ENCODE measurements around the gene ANKRD31.

ANKRD31 gene

DNA sequence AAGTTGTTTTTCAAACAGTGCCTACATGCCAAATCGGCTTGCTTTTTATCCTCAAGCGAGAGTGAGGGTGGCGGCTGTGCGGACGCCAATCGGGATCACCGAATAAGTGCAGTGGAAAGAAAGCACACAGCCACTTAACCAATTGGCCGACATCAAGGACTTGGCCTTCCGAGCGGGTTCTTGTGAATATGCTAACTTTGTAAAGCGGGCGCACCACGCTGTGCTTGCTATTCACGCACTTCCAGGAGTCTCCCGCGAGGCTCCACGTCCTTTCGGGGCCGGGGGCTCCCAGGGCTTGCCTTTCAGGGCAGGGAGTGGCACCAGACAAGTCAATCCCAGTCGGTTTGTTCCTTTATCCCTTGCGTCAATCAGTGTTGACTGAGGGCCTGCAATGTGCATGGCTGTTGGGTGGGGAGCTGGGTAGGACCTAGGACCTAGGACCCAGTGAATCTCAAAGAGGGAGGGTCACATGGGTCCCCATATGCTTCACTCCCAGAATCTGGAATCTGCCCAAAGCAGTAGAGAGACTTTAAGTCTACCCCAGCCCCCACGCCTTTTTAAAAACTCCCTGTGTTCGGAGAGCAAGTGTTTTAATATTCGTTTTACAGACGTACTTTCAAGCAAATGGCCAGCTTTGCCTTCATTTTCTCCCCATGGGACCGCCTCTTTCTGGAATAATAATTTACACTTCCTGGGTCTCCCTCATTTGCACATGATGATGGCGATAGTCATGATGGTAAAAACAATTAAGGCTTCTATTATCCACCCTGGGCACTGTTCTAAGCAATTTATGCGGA is 182.3 kb downstream of the ANKRD31 start:
- DNase-seq, result peak; percentile 22 to 51

DNA sequence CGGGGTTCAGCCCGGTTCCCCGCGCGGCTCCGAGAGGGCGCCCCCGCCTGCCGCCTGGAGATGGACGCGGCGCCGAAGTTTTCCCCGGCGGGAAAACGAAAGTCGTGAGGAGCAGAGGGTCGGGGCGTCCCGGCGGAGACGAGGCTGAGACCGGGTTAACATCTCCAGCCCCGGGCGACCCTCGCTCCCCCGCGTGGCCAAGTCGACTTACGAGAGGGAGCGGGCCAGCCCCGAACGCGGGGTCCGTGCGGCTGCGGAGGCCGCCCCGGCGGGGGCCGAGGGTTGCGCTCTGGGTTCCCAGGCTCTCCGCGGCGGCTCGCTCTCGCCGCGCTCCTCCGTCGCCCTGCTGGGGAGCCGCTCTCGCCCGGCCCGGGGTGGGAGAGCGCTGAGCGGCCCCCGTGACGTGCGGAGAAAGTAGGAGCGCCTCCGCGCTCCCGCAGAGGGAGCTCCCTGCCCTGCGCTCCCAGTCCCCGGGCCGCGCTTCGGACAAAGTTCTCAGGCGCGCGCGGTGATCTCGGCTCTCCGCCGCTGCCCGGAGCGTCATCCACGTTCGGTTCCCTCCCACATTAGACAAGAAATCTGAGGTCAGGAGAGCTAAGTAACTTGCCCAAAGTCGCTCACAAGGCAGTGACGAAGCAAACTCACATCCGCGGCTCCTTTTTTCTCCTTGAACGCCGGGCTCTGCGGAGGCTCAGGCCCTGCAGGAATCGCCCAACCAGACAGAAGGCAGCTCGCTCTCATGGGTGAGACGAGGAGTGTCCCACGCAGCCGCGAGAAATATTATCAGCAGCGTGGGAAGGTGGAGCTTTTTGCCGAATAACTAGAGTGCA is 183.2 kb downstream of the ANKRD31 start:
- peak; percentile 10 to 55 for DNase-seq

DNA sequence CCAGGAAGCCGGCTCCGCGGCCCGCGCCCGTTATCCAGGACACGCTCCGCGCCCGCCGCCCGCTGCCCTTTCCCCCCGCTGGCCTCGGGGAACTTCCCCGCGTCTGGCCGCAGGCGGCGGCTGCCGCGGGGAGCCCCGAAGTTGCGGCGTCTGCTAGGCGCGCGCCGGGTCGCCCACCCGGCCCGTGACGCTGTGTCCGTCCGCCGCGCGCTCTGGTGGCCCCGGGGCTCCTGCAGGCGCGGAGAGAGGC is 183.7 kb downstream of the ANKRD31 start:
- DNase-seq, result peak in 1 of 2 experiments; percentile 58

DNA sequence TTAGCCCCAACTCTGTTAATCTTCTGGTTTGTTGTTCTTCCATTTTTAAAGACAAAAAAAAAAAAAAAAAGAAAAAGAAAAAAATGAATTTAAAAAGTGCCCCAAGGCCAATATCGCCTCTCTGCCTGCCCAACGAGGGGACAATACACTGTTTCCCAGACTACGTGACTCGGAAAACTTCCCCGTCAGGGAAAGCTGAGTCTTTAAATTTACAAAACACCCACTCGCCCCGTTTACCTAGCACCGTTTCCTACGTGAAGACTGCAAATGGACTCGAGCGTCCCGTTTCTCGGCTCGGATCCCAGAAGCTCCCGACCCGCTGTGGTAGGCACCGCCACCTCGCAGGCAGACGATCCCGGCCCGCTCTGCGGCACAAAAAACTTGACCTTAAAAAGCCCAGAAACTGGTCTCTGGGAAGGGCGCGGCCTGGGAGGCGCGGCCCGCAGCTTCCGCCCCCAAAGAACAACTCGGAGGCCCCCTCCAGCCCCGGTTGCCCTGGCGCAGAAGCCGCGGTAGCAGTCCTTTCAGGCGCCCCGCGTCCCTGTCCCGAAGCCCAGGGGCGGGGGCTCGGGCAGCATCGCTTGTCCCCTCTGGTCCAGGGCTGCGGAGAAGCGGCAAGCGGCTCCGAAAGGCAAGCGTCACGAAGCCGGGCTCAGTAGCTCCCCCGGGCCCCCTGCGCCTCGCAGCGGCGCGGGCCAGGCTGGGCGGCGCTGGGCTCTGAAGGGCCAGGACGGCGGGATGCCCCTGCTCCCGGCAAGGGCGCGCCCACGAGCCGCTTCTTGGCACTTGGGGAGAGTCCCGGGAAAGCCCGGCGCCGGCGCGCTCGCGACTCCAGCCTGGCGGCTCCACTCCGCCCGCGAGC is 184.3 kb downstream of the ANKRD31 start, which contains the start of gene GCNT4:
GCNT4 (minus strand) TSS at position 367 of the 862 bp plus-strand sequence. CDS start 22,521 bp downstream, outside the sequence.
- peak; percentile 24 to 58 for DNase-seq

DNA sequence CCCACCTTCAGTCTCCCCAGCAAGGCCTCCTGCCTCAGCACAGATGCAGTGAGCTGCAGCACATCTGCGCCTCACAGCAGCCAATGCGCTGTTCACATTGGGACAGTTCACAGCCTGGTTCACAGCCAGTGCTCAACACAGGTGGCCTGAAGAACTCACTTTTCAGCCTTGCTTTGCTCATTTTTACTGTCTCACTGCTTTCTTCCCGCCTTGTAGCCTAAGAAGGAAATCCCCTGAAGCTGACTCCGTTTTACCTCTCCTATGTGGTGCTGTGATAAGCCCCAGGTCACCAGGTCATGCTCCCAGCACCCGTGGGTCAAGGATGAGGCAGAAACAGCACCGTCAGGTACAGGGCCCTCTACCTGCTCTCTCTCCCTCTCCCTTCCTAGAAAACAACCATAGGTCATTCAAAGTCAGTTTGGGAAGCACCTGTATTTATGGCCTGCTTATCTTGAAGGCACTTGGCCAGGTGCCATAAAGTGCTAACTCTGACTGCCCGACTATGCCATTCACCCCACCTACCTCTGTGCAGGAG is 185.4 kb downstream of the ANKRD31 start:
- DNase-seq, result no peak

DNA sequence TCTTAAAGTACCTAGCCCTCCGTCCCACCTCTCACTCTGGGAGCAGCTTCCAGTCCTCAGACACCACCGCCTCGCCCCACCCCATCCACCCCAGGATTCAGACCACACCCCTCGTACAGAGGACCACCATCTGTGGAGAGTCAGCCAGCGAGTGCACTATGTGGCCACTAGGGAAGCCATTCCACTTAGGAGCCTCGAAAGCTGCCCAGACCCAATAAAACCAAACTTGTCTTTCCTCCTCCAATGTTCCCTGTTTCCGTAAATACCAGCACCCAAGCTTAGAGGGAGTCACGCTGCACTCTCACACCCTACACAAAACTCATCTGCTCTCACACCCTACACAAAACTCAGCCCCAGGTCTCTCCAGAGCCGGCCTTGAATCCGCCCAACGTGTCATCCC is 186.3 kb downstream of the ANKRD31 start:
- DNase-seq, result peak; percentile 5 to 64

DNA sequence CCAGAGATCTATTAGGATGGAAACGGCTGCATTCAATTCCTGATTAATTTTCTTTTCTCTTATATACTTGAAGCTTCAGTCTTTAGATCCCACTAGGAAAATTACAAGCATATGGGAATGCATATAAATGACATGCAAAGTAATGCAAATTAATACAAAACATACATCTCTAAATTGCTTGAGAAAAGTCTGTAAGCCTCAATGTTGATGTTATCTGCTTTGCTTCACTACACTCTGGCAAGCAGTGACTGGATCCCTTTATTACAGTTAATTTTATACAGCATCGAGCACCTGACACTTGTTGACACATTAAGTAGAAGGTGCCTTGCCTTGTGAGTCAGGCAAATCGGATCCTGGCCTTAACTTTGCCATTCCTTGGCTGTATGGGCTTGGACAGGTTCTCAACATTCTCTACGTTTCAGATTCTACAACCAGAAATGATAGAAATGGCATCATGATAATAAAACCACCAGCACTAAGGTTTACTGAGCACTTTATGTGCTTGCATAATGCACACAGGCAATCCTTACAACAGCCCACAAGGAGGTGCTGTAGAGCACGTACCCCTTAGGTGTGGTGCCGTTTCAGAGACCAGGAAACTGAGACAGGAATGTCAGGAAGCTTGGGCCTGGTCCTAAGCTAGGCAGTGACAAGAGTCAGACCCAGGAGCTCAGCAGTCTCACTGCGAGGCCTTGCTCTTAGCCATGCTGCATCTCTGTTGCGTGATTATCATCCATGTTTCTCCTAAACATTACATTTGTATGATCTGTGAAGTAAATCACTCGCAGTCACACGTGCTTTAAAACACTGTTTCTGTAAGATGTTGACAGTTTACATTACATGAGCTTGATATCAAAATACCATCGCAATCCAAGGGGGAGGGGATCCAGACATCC is 187.0 kb downstream of the ANKRD31 start:
- peak; percentile 41 to 46 for DNase-seq

DNA sequence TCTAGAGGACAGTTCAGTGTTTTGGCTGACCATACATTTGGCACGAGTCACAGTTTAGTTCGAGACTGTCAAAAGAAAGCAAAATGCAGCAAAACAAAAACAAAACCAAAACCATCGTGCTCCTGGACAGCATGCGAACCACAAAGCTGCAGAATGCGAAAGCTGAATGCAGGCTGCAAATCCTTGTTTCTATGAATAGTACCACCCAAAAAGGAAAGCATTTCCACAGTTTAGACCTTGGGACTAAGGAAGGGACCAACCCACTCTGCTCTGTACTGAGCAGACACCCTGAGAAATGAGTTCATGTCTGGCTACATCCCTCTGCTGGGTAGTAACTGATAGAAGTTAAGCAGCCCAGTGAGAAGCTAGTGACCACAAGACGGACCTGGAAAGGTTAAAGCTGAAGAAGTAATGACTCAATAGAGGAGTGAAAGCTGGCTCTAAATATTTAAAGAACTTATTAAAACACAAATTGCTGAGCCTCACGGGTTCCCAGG is 188.2 kb downstream of the ANKRD31 start:
- no peak for DNase-seq

DNA sequence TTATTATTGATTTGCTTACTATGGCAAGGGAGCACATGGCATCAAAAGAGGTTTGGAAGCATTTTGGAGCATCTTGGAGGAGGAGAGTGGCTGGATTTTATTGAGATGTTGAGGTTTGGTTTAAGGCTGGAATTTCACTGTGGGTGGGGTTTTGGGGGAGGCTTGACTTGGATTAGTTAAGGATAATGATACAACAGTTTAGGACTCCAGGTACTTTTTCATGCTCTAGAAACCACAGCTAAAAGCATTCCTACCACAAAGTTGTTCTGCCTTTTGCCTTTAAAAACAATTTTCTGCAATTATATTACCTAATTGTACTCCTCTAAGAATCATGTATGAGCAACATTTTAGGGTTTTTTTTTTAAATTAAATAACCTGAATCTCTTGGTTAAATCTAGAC is 189.3 kb downstream of the ANKRD31 start:
- no peak for DNase-seq

DNA sequence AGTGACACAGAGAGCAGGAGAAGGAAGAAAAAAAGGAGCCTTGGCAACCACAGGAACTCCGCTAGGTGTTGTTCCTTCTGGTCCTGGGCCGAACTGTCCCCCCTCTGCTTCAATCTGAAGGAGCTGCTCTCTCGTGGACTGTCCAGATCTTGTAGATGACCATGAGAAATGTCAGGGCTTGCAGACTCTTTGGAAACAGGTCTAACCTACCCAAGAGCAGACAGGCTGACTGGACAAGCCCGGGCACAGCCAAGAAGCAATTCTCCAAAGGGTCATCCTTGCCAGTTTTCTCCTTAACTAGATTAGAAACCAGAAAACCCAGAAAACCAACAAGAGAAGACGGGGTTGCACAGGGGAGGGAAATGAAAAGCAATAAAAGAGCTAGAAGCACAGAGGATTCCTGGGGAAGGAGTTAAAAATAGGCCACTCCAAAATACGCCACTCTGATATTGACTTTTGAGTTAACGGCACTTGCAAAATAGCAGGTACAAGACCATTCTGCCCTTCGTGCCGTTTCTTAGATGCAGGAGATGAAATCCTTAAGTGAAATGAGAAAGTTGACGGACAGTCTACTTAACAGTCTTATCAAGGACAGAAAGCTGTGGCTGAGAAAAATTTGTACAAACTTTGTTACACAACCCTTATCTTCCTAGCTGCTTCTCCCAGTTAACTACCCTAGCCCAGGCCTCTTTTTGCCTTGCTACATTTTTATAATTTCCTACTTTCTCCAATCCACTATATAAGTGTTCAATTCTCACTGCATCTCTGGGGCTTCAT is 190.1 kb downstream of the ANKRD31 start:
- no peak for DNase-seq

DNA sequence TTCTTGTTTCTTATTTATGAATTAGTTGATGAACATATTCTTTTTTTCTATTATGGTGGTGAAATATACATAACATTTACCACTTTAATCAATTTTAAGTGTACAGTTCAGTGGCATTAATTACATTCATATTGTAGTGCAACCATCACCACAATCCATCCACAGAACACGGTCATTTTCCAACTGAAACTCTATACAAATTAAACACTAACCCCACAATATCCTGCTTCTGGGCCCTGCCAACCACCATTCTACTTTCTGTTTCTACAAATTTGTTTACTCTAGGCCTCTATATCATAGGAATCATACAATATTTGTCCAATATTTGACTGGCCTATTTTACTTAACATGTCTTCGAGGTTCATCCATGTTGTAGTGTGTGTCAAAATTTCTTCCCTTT is 191.6 kb downstream of the ANKRD31 start:
- DNase-seq, result no peak

DNA sequence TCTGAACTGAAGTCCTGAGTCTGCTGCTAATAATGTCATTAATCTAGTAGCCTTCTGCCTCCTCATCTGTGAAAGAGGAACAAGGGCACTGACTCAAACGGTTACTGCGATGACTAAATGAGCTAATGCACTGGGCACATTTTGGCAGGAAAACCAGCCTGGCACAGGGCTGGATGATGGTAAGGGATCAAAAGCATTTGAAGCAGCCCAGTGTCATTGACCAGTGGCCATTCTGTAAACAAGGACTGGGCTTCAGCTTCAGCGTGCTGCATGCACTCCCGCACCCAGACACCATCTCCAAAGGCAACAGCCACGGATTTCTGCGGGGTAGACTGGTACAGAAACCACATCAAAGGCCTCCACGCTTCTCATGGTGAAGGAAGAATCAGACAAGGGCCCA is 192.3 kb downstream of the ANKRD31 start:
- DNase-seq, result no peak

DNA sequence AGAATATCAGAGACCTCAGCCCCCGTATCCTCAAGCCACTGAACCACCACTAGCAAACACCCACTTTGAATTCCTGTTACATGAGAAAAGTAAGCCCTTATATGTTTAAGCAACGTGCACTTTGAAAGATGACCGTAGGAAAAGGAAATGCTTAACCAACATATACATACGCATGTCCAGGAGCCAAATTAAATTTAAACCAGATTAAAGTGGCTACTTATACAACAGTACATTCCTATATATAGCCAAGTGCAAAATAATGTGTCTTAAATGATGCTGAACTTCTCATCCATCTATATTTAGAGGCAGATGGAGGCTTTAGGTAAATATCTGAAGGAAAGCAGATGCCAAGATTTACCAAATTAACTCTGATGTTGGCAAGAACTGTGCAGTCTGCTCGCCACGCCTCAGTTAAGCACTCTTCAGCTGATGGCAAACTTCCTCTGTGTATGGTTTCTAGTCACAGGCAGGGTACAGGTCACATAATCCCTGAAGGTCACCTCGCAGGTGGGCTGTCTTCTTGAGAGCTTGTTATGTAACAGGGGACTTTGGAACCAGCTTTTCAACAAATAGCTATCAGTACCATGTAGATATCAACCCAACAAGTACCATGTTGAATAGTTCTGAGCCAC is 192.9 kb downstream of the ANKRD31 start:
- DNase-seq, result no peak

DNA sequence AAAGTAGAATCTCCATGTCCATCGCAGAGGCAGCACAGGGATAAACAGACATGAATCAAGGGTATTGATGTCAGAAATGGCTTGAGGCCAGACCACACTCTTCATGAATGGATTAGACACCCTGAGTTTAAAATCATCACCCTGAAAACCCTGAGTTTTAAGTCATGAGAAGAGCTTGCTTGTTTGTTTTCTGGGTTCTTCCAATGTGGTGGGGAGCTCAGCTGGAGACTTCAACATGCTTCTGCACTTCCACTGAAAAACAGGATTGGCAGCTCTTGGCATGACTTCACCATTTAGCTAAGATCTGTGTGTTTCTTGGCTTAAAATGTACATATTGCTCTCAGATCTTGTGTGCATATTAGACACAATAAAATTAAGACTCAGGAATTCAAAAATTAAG is 194.2 kb downstream of the ANKRD31 start:
- no peak for DNase-seq

DNA sequence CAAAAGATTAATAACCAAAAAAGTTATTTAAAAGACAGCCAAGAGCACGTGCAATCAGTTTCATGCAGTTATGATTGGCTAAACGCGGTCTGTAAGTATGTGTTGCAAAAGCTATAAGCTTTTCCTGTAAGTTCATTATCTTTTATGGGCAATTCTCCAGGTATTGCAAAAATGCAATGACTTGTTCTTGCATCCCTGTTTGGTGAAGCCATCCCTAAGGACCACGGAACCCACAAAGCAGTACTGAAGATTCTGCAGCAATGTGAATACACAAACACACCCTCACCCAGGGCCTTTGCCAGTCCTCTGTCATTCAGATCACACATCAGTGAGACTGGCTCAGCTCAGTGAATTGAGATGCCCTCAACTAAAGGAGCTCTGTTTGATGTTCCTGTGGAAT is 195.7 kb downstream of the ANKRD31 start:
- no peak for DNase-seq

DNA sequence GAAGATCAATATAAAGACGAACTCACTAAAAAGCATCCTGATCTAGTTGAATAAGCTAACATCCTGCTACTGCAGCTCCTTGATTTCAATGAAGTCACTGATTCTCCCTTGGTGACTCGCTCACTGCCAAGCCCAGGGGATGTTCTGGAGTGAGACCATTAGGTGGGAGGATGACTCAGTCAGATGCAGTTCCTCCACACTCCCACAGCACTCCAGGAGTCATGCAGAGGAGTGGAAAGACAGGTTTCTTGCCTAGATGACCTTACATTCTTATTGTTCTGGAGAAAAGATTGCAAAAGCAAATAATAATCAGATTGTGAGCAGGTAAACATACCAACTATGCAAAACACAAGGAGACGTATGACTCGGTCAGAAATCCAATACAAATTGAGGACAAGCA is 199.6 kb downstream of the ANKRD31 start:
- DNase-seq, result no peak

DNA sequence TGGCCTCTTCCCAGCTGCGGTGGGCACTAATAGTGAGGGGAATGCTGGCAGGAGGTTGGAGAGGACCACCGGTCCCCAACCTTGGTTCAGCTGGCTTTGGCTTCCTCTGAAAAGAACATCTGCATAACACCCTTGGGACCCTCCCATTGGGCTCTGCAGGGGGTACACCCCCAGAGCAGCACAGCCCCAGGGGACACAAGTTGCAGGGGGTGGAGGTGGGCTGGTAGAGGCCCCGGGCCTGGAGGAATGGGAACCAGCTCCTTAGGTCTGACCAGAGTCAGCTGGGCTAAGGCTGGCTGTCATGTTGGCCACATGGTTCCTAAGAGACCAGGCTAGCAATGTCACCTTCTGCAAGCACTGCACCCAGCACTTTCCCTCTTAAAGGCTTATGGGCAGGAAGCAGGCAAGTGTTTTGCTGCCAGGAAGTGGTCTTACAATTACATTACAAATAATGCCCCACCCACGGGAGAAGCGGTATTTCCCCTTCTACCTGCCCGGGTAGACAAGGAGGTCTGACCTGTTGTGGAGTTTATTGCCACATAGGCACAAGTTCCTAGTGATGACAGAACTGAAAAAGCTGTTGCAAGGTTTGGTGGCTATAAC is 202.4 kb downstream of the ANKRD31 start:
- DNase-seq, result no peak

DNA sequence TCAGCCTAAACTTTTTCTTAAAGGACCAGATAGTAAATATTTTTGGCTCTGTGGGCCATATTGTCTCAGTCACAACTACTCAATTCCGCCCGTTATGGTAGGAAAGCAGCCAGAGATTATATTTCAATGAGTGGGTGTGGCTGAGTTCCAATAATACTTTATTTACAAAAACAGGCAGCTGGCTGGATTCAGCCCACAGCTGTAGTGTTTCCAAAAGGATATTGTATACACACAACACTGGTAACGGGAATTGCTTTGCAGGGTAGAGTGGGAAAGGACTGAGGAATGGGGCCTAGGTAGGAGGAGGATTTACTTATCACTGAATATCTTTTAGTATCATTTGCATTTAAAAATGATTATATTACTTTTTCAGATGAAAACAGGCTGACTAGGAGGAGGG is 205.3 kb downstream of the ANKRD31 start:
- DNase-seq, result no peak

DNA sequence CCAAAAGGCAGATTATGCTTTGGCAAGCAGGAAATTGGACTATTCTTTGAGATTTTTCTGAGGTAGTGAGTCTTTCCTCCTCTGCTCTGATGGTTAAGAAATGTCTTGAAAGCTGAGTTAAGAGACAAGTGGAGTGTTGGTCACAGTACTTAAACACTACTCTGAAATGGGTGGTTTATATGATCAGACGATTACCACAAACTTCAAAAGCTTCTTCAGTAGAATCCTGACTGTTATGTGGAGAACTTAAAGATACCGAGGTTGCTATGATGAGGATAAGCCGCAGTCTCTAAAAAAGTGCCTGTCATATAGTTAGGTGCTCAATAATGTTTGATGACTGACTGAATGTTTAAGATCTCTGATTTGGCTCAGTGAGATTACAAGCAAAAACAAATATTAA is 208.6 kb downstream of the ANKRD31 start:
- no peak for DNase-seq
